HG03060 (cell line): ENCODE data around the gene RNASE3.
"Not testable (repeated sequence)": the region's sequence is repeated elsewhere in the genome, so short reads cannot be mapped to it uniquely, and the experiment has no call there.

Experiments
- ATAC-seq: cut with Tn5 transposase; IDR thresholded peaks from one replicate; pipeline ENCODE4 v1.9.1; 2021; ENCODE audit warnings: low read depth, moderate number of reproducible peaks; ENCODE audit not compliant: unreplicated experiment

RNASE3 gene

GRCh38 chr14:20910822-20911221 lies 19.6 kb downstream of the RNASE3 start:
- not testable (repeated sequence) for ATAC-seq

GRCh38 chr14:20919038-20919756 lies 28.0 kb downstream of the RNASE3 start:
- ATAC-seq = not testable (repeated sequence)

DNA sequence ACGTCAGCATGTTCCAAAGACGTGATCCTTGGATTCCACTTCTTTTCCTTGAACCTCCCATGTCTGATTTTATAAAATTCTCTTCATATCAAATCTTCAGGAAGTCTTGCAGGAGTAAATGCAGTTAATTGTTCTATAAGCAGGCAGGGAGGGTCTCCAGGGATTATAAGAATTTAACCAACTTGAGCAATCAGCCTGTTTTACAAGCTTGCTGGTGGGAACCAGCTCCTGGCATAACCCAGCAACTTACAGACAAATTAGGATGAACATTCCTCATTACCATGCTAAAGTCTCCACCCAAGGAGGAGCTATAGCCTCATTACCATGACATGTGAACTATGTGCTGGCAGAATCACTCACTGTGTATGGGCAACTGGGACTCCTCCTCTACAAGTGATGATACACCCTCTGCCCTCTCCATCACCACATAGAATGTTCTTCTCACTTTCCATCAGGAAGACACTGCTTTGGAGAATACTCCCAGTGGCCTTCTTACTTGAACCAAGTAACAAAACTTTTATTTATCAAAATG lies 32.6 kb downstream of the RNASE3 start:
- not testable (repeated sequence) for ATAC-seq

DNA sequence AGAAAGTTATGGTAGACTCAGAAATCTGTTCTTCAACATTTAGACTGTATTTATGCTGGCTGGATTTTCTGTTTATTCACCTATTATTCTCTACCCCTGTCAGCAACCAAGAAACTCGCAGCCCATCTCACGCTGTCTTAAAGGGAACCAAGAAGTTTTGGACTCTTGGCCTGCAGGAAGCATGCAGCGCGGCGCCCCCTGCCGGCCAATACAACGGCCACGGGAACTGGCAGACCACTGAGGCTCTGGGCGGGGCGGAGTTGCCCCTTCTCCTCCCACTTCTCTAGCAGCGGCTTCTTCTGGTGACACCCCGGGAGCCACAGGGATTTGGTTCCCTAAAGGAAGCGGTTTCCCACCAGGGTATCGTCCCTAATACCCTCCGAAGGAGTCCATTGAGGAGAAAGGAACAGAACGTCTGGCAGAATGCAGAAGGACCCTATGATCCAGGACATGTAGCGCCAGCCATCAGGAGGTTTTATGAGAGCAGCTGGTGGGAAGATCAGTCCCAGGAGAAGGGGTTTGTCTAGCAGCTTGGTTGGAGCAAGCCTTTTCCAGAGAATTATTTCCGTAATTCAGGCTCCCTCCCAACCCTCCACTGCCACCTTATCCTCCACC lies 43.1 kb downstream of the RNASE3 start:
- no peak for ATAC-seq

GRCh38 chr14:20935303-20935984 lies 44.3 kb downstream of the RNASE3 start:
- no peak for ATAC-seq
